ENCODE measurements around the gene GBX2. TPM values are rescaled to one million over a fixed set of nuclear protein-coding genes. Genes with fewer than 3 reads are reported as not detected.

Gene GBX2
- polyA plus RNA-seq, 1 experiment, result not detected

DNA sequence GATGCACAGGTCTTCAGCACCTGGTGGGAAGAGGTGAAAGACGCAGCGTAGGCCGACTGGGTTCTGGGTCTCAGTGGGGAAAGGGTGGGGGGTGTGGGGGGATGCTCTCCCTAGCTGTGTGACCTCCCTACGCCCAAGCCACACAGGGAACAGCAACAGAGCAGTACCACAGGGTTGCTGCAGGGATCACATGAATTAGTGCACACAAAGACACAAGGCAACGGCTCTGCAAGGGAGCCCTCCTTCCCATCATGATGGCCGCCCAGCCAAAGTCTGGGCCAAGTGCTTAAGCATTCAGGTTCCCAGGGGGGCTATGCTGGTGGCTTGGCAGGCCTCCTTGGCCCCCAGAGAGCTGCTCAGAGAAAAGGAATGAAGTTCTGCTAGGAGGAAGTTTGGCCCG, 28.2 kb upstream of the GBX2 start:
- no peaks in the 10 kb centered on the region for H3K27me3 ChIP-seq (ENCODE audit: control insufficient read depth, insufficient read depth, low read length)
- H3K27ac ChIP-seq (ENCODE audit: low read depth, low read length), result no peak overlapping the region
- TF ChIP-seq, protein P1, sequence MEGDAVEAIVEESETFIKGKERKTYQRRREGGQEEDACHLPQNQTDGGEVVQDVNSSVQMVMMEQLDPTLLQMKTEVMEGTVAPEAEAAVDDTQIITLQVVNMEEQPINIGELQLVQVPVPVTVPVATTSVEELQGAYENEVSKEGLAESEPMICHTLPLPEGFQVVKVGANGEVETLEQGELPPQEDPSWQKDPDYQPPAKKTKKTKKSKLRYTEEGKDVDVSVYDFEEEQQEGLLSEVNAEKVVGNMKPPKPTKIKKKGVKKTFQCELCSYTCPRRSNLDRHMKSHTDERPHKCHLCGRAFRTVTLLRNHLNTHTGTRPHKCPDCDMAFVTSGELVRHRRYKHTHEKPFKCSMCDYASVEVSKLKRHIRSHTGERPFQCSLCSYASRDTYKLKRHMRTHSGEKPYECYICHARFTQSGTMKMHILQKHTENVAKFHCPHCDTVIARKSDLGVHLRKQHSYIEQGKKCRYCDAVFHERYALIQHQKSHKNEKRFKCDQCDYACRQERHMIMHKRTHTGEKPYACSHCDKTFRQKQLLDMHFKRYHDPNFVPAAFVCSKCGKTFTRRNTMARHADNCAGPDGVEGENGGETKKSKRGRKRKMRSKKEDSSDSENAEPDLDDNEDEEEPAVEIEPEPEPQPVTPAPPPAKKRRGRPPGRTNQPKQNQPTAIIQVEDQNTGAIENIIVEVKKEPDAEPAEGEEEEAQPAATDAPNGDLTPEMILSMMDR (IDR thresholded peaks at IDR 0.05; ENCODE audit: low read depth, low read length), result no peak
- H3K4me3 ChIP-seq (ENCODE audit: low read depth, low read length), result no peak overlapping the region
- ChIA-PET CTCF (no interaction called here), POLR2A (no interaction called here)
- H3K9me3 ChIP-seq (ENCODE audit: control insufficient read depth, insufficient read depth, low read length), result no peaks in the 10 kb centered on the region
- no peak for DNase-seq (ENCODE audit: low read depth, low spot score)

DNA sequence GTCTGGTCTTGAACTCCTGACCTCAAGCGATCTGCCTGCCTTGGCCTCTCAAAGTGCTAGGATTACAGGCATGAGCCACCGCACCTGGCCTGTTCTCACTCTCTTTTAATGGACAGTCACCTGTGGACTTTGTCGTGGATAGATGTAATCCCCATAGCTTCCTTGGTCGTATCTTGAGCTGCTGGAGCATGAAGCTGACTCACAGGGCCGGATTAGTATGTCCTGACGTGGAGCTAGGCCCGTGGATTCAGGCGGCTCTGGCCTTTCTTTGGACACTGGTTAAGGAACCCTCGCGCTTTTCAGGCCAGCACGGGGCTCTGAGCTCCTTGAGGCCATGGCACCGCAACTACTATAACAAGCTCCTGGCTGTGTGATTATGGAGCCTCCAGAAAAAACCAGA, 27.5 kb upstream of the GBX2 start:
- POLR2A ChIA-PET, result no interaction called here
- CTCF ChIA-PET, result no interaction called here
- no peaks in the 10 kb centered on the region for H3K9me3 ChIP-seq (ENCODE audit: control insufficient read depth, insufficient read depth, low read length)

DNA sequence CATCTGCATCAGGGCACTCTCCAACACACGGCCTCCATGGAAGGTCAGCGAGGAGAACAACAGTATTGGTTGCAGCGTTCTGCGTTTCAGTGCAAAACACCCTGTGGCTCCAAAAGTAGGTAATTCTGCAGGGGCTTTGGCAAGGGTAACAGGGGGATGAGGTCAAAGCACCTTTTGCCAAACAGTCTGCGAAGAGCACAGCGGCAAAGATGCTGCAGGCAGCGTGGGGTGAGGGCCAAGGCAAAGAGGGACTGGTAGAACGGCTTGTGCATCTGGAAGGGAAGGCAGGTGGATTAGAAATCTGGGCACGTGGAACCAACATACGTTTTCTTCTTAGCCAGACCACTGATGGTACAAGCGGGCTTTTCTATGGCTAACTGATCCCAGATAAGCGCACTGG, 26.6 kb upstream of the GBX2 start:
- TF ChIP-seq, protein P1 (IDR thresholded peaks at IDR 0.05; ENCODE audit: low read depth, low read length), result no peak
- no peaks in the 10 kb centered on the region for H3K9me3 ChIP-seq (ENCODE audit: control insufficient read depth, insufficient read depth, low read length)
- no peak overlapping the region for H3K4me3 ChIP-seq (ENCODE audit: low read depth, low read length)
- H3K27me3 ChIP-seq (ENCODE audit: control insufficient read depth, insufficient read depth, low read length), result no peaks in the 10 kb centered on the region
- ChIA-PET POLR2A (no interaction called here), CTCF (interaction anchor here (0.5 to 1.4 kb wide), 2 partner anchors 16 to 416 kb away, joined by 3 read pairs; no protein-coding TSS in a partner anchor)
- H3K27ac ChIP-seq (ENCODE audit: low read depth, low read length), result no peak overlapping the region
- DNase-seq (ENCODE audit: low read depth, low spot score), result no peak

More for the DNA sequence above, 27.5 kb upstream of the GBX2 start:
- TF ChIP-seq, protein P1 (IDR thresholded peaks at IDR 0.05; ENCODE audit: low read depth, low read length), result no peak
- no peak for DNase-seq (ENCODE audit: low read depth, low spot score)
- no peak overlapping the region for H3K27ac ChIP-seq (ENCODE audit: low read depth, low read length)
- H3K4me3 ChIP-seq (ENCODE audit: low read depth, low read length), result no peak overlapping the region
- H3K27me3 ChIP-seq (ENCODE audit: control insufficient read depth, insufficient read depth, low read length), result no peaks in the 10 kb centered on the region

DNA sequence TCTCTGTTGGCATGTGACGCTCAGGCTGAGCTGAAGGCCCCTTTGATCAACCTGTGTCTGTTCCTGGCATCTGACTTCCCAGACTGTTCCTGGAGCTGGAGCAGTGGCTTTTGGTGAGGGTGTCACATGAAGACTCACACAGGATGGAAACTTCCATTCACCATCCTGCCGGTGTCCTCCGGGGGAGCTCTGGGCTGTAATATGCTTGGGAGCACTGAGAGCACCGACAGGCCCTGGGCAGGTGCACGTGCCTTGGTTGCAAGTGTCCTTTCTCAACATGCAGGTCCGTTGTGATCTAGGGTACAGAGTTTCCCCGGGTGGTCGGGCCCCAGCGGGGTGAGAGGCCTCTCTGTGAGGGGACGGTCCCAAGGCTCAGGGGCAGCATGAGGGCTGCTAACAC, 24.8 kb upstream of the GBX2 start:
- DNase-seq (ENCODE audit: low read depth, low spot score), result no peak
- TF ChIP-seq, protein P1 (IDR thresholded peaks at IDR 0.05; ENCODE audit: low read depth, low read length), result no peak
- Histone ChIP-seq H3K4me3 (ENCODE audit: low read depth, low read length) (no peak overlapping the region), H3K27ac (ENCODE audit: low read depth, low read length) (no peak overlapping the region), H3K9me3 (ENCODE audit: control insufficient read depth, insufficient read depth, low read length) (no peaks in the 10 kb centered on the region), H3K27me3 (ENCODE audit: control insufficient read depth, insufficient read depth, low read length) (no peaks in the 10 kb centered on the region)
- ChIA-PET POLR2A (no interaction called here), CTCF (interaction anchor here (0.7 to 1.3 kb wide), 2 partner anchors 10 to 12 kb away, joined by 3 read pairs; no protein-coding TSS in a partner anchor)

DNA sequence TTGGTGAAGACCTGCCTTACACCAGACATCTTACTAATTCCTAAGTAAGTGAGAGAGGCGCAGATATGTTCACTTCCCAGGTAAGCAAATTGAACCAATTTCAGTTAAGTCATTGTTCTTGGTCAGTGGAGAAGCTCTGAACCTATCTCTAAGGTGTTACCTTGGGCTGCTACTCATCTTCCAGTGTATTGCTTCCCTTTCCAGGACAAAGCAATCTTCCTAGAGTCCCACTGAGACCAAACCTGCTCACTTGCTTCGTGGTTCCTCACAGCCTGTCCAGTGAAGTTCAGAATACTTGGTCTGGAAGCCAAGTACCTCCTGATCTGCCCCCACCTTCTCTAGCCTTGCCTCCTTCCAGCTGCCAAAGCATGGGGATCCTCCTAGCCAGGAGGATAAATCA, 22.5 kb upstream of the GBX2 start:
- ChIA-PET CTCF (interaction anchor here (2.9 kb wide), 1 partner anchor 11 kb away, joined by 15 read pairs; no protein-coding TSS in a partner anchor), POLR2A (no interaction called here)
- Histone ChIP-seq H3K27ac (ENCODE audit: low read depth, low read length) (no peak overlapping the region), H3K27me3 (ENCODE audit: control insufficient read depth, insufficient read depth, low read length) (no peaks in the 10 kb centered on the region), H3K9me3 (ENCODE audit: control insufficient read depth, insufficient read depth, low read length) (no peaks in the 10 kb centered on the region), H3K4me3 (ENCODE audit: low read depth, low read length) (no peak overlapping the region)
- TF ChIP-seq, protein P1 (IDR thresholded peaks at IDR 0.05; ENCODE audit: low read depth, low read length), result no peak
- DNase-seq (ENCODE audit: low read depth, low spot score), result no peak

Data from AG04450 (cell line).